SU-DHL-6 (cell line): ENCODE data around the gene ZNF283.

ENCODE experiments used
- H2AFZ ChIP-seq: fragments of 200-600 bp; sonication (generic); 2 replicates; pipeline ENCODE4 v1.6.1; 2014; ENCODE audit warnings: low read depth, mild to moderate bottlenecking, moderate library complexity, mixed read lengths, antibody characterized with exemption, low read length; ENCODE audit not compliant: severe bottlenecking
- H3F3A ChIP-seq: fragments of 200-600 bp; shearing (Covaris generic); 2 replicates; pipeline ENCODE4 v1.6.0; 2016; ENCODE audit warnings: antibody characterized with exemption, mild to moderate bottlenecking; ENCODE audit not compliant: insufficient read depth
- H3K27ac ChIP-seq: fragments of 200-600 bp; sonication (generic); 2 replicates; pipeline ENCODE4 v1.5.1; 2016; ENCODE audit warnings: low read depth, mild to moderate bottlenecking, low read length, moderate library complexity, mixed read lengths
- H3K27me3 ChIP-seq: fragments of 200-600 bp; sonication (generic), shearing (Covaris generic); 2 replicates; pipeline ENCODE4 v1.6.0; 2014; ENCODE audit warnings: mild to moderate bottlenecking, low read length
- H3K36me3 ChIP-seq: fragments of 200-600 bp; sonication (generic); 2 replicates; pipeline ENCODE4 v1.6.1; 2014; ENCODE audit warnings: mild to moderate bottlenecking, low read length, mixed read lengths
- H3K4me2 ChIP-seq: fragments of 300-600, 200-600 bp; shearing (Covaris generic), sonication (generic); 2 replicates; pipeline ENCODE4 v1.6.0; 2014; ENCODE audit warnings: low read length, low read depth, mild to moderate bottlenecking; ENCODE audit not compliant: poor library complexity, severe bottlenecking
- H3K4me3 ChIP-seq: fragments of 200-600 bp; sonication (generic); 2 replicates; pipeline ENCODE4 v1.5.1; 2014; ENCODE audit warnings: antibody characterized with exemption, low read length, mild to moderate bottlenecking, mixed read lengths; ENCODE audit not compliant: insufficient read depth, poor library complexity, severe bottlenecking
- H3K79me2 ChIP-seq: fragments of 200-600 bp; sonication (generic); 2 replicates; pipeline ENCODE4 v1.6.1; 2014; ENCODE audit warnings: mild to moderate bottlenecking, low read length, moderate library complexity; ENCODE audit not compliant: insufficient read depth
- H3K9ac ChIP-seq: fragments of 200-600 bp; sonication (generic); 2 replicates; pipeline ENCODE4 v1.7.0; 2014; ENCODE audit warnings: mild to moderate bottlenecking, low read length
- H3K9me2 ChIP-seq: fragments of 200-600 bp; sonication (generic); replicated peaks from 2 replicates; pipeline ENCODE4 v1.6.1; 2014; ENCODE audit warnings: low read length; ENCODE audit not compliant: insufficient read depth
- H3K9me3 ChIP-seq: fragments of 200-600 bp; sonication (generic); 2 replicates; pipeline ENCODE4 v1.6.1; 2014; ENCODE audit warnings: low read length, mixed read lengths; ENCODE audit not compliant: insufficient read depth
- H4K20me1 ChIP-seq: fragments of 200-600 bp; sonication (generic); 2 replicates; pipeline ENCODE4 v1.6.1; 2014; ENCODE audit warnings: low read depth, mild to moderate bottlenecking, antibody characterized with exemption, low read length, moderate library complexity, mixed read lengths
- CTCF ChIP-seq: fragments of 200-600 bp; sonication (generic); IDR thresholded peaks from one replicate; pipeline ENCODE4 v1.5.1; 2017; ENCODE audit warnings: antibody characterized with exemption, mild to moderate bottlenecking, low read length, moderate library complexity; ENCODE audit not compliant: insufficient read depth, poor library complexity, severe bottlenecking
- EZH2phosphoT487 ChIP-seq: fragments of 200-600 bp; sonication (generic), shearing (Covaris generic); conservative IDR thresholded peaks from 2 replicates; pipeline ENCODE4 v1.6.1; 2018; ENCODE audit warnings: mild to moderate bottlenecking, antibody characterized with exemption, low read length, moderate library complexity, mixed read lengths

The ZNF283 gene

DNA sequence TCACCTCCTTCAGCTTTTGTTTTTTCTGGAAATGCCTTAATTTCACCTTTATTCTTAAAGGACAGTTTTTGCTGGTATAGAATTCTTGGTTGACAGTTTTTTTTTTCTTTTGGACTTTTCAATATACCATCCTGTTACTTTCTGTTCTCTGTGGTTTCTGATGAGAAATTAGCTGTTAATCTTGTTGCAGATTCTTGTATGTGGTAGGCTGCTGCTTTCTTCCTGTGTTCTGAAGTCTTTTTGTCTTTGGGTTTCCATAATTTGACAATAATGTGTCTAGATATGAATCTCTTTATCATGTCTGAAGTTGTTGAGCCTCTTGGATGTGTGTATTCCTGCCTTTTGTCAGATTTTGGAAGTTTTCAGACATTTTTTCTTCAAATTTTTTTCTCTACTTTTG lies 12.0 kb downstream of the ZNF283 start:
- peaks cover 39% of the 10 kb centered on the region; the same call in 1 of the 2 replicates for H3K9me3 ChIP-seq

GRCh38 chr19:43842007-43842406 lies 14.9 kb downstream of the ZNF283 start:
- Histone ChIP-seq H3K4me2 (no peak overlapping the region), H3K79me2 (no peaks in the 10 kb centered on the region), H3K9me2 (no peaks in the 10 kb centered on the region), H4K20me1 (no peaks in the 10 kb centered on the region), H3K4me3 (no peak overlapping the region), H3K27ac (no peak overlapping the region), H3K36me3 (peaks cover 89% of the 10 kb centered on the region), H3K27me3 (no peaks in the 10 kb centered on the region), H3K9ac (no peak overlapping the region), H2AFZ (no peak overlapping the region), H3F3A (no peaks in the 10 kb centered on the region), H3K9me3 (peaks cover 53% of the 10 kb centered on the region; the same call in 1 of the 2 replicates)
- TF ChIP-seq EZH2phosphoT487 (no peak), CTCF (no peak)

More for the DNA sequence above, 12.0 kb downstream of the ZNF283 start:
- Histone ChIP-seq H3K79me2 (no peaks in the 10 kb centered on the region), H3K9ac (no peak overlapping the region), H3K9me2 (no peaks in the 10 kb centered on the region), H3K27ac (no peak overlapping the region), H3K36me3 (peaks cover 76% of the 10 kb centered on the region), H3F3A (no peaks in the 10 kb centered on the region), H2AFZ (no peak overlapping the region), H3K4me3 (no peak overlapping the region), H3K4me2 (no peak overlapping the region), H4K20me1 (no peaks in the 10 kb centered on the region), H3K27me3 (no peaks in the 10 kb centered on the region)
- TF ChIP-seq EZH2phosphoT487 = no peak
- no peak for TF ChIP-seq CTCF

- Histone ChIP-seq H3K4me2 (no peak overlapping the region), H3K36me3 (peaks cover 68% of the 10 kb centered on the region), H3K4me3 (no peak overlapping the region), H2AFZ (no peak overlapping the region), H3K27me3 (no peaks in the 10 kb centered on the region), H3K9ac (no peak overlapping the region), H4K20me1 (no peaks in the 10 kb centered on the region), H3F3A (no peaks in the 10 kb centered on the region), H3K9me3 (peaks cover 50% of the 10 kb centered on the region), H3K9me2 (no peaks in the 10 kb centered on the region), H3K27ac (no peak overlapping the region), H3K79me2 (no peaks in the 10 kb centered on the region)
- TF ChIP-seq EZH2phosphoT487 = no peak
- TF ChIP-seq CTCF = no peak
Observed at GRCh38 chr19:43847246-43847645, 20.1 kb downstream of the ZNF283 start.

DNA sequence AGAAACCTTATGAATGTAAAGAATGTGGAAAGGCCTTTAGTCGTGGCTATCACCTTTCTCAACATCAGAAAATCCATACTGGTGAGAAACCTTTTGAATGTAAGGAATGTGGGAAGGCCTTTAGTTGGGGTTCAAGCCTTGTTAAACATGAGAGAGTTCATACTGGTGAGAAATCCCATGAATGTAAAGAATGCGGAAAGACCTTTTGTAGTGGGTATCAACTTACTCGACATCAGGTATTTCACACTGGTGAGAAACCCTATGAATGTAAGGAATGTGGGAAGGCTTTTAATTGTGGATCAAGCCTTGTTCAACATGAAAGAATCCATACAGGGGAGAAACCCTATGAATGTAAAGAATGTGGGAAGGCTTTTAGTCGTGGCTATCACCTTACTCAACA lies 20.8 kb downstream of the ZNF283 start:
- H3K36me3 ChIP-seq = peaks cover 61% of the 10 kb centered on the region

More for the DNA sequence above, 20.8 kb downstream of the ZNF283 start:
- Histone ChIP-seq H3K9ac (no peak overlapping the region), H3K9me3 (peaks cover 47% of the 10 kb centered on the region), H3K27me3 (no peaks in the 10 kb centered on the region), H3K27ac (no peak overlapping the region), H2AFZ (no peak overlapping the region), H3F3A (no peaks in the 10 kb centered on the region), H3K4me2 (no peak overlapping the region), H4K20me1 (no peaks in the 10 kb centered on the region), H3K9me2 (no peaks in the 10 kb centered on the region), H3K79me2 (no peaks in the 10 kb centered on the region), H3K4me3 (no peak overlapping the region)
- TF ChIP-seq CTCF (no peak), EZH2phosphoT487 (no peak)
